OCI-LY7 (cell line): Measurements from ENCODE around the gene TRIM14.

ENCODE experiments used
- EZH2phosphoT487 ChIP-seq: fragments of 200-600 bp; sonication (generic); IDR thresholded peaks from 2 replicates; pipeline ENCODE4 v1.6.1; 2018; ENCODE audit warnings: low read depth, borderline replicate concordance, mild to moderate bottlenecking, mixed run types, antibody characterized with exemption, low read length, moderate library complexity, mixed read lengths
- TF ChIP-seq, protein P1 (sequence below): fragments of 200-600 bp; sonication (generic); conservative IDR thresholded peaks from 2 replicates; pipeline ENCODE4 v1.5.1; 2014; ENCODE audit warnings: mild to moderate bottlenecking, antibody characterized with exemption, low read length, moderate library complexity, mixed read lengths

- TF ChIP-seq, protein P1, sequence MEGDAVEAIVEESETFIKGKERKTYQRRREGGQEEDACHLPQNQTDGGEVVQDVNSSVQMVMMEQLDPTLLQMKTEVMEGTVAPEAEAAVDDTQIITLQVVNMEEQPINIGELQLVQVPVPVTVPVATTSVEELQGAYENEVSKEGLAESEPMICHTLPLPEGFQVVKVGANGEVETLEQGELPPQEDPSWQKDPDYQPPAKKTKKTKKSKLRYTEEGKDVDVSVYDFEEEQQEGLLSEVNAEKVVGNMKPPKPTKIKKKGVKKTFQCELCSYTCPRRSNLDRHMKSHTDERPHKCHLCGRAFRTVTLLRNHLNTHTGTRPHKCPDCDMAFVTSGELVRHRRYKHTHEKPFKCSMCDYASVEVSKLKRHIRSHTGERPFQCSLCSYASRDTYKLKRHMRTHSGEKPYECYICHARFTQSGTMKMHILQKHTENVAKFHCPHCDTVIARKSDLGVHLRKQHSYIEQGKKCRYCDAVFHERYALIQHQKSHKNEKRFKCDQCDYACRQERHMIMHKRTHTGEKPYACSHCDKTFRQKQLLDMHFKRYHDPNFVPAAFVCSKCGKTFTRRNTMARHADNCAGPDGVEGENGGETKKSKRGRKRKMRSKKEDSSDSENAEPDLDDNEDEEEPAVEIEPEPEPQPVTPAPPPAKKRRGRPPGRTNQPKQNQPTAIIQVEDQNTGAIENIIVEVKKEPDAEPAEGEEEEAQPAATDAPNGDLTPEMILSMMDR, result no peak
- TF ChIP-seq EZH2phosphoT487, result no peak
Observed at GRCh38 chr9:98039607-98040017, 79.4 kb downstream of the TRIM14 start.
